HG03108 (cell line): ENCODE data around the gene ZNF275.
"Not testable (repeated sequence)": the region's sequence is repeated elsewhere in the genome, so short reads cannot be mapped to it uniquely, and the experiment has no call there.

Experiments
- ATAC-seq: cut with Tn5 transposase; IDR thresholded peaks from one replicate; pipeline ENCODE4 v1.9.1; 2021; ENCODE audit warnings: moderate library complexity; ENCODE audit not compliant: unreplicated experiment

The ZNF275 gene, protein sequence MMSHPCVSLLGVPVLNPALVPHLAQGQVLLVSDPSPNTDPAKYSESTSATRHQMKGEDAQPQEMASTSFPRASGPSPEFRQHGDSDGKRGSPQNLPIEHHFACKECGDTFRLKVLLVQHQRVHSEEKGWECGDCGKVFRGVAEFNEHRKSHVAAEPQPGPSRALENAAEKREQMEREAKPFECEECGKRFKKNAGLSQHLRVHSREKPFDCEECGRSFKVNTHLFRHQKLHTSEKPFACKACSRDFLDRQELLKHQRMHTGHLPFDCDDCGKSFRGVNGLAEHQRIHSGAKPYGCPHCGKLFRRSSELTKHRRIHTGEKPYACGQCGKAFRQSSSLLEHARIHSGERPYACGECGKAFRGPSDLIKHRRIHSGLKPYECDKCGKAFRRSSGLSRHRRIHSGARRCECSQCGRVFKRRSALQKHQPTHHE

DNA sequence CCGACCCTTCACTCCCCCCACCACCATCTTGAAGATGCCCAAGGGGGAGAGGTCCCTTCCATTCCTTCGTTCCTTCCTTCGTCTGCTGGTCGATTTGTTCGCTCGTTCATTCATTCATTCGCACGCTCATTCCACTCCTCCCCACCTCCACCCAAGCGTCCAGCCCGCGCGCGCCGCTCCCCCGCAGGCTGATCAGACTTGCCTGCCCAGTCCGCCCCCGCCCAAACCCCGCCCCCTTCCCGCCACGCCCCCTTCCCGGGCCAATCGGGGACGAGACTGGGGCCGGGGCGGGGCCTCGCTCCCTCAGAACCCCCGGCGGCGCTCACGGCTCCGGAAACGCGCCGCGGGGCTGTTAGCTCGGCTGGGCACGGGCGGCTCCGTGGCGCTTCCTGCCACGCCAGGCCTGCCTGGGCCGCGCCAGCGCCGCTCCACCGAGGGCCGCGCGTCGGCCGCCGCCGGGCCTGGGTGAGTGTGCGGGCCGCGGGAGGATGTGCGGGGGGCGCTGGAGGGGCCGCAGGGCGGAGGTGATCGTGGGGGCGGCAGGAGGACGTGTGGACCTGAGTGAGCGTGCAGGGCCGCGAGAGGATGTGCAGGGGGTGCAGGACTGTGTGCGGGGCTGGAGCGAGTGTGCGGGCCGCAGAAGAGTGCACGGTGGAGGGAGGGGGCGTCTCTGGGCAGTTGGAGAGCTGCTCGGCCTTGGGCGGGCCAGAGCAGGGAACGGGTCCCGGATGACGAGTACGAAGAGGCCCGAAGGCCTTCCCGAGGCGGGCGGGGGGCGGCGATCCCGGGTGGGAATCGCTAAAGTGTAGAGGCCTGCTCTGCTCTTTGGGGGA lies at the start of gene ZNF275:
ZNF275 (plus strand) TSS at position 333 of the 833 bp plus-strand sequence. CDS start 2,527 bp downstream, outside the sequence.
- ATAC-seq = peak; percentile 88

DNA sequence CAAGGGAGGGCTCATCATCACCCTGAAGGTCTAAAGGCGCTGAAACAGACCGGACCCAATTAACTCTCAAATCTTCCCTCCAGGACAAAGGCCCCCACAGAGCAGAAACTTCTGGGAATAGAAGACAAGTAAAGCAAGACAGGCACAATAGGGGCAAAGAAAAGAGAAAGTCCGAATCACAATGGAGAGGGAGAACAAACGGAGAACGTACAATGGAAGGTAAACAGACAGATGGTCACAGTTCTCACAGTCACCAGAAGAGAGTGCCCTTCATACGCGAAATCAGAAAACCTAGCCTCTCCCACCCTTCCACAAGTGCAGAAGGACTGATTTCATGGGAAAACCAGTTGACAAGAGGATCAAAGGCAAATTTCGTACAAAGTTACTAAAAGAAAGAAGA lies 48.3 kb upstream of the ZNF275 start:
- ATAC-seq = not testable (repeated sequence)

DNA sequence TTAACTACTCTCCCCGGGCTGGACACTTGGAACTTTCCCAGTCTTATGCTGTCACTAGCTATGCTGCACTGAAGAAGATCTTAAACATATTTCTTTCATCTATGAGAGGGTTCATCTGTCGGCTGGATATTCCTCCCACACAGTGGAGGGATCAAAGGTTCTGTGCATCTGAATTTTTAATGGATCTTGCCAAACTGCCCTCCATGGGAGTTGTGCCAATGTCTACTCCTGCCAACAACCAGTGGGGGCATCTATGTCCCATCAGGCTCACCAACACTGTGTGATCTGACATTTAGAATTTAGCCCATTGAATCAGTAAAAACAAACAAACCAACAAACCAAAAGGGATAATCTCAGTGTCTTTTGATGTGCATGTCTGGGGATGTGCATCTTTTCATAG lies 45.1 kb upstream of the ZNF275 start:
- not testable (repeated sequence) for ATAC-seq

DNA sequence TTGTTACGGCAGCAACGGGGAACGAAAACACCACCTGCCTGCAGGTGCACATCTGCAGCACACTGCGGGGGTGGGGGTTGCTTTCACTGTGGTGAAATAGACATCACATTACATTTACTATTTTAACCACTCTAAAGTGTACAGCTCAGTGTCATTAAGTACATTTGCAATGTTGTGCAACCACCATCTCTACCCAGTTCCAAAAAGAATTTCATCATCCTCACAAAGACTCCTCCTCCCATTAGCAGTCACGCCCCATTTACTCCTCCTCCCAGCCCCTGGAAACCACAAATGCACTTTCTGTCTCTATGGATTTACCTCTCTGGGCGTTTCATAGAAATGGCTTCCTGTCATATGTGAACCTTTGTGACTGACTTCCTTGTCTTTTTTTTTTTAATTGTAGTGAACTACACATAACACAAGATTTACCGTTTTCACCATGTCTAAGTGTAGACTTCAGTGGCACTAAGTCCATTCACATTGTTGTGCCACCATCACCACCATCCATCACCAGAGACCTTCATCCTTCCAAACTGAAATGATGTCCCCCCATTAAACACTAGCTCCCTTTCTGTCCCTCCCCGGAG lies 40.4 kb upstream of the ZNF275 start:
- ATAC-seq = not testable (repeated sequence)

DNA sequence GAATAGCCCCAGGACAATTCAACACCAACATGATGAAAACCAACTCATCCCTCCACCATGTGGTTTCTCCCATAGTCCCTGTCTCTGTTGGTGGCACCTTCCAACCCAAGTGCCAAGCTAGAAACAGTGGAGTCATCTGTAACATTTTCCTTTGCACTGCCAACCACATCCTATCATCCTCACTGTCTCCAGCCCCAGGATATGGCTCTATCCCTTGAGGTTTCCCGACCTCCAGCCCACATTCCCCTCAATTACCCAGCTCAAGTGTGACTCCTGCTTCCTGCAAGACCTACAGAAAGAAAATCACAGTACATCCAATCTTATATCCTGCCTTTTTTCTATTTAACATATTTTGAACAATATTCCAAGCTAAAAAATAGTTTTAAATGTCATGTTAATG lies 36.6 kb upstream of the ZNF275 start:
- no peak for ATAC-seq

DNA sequence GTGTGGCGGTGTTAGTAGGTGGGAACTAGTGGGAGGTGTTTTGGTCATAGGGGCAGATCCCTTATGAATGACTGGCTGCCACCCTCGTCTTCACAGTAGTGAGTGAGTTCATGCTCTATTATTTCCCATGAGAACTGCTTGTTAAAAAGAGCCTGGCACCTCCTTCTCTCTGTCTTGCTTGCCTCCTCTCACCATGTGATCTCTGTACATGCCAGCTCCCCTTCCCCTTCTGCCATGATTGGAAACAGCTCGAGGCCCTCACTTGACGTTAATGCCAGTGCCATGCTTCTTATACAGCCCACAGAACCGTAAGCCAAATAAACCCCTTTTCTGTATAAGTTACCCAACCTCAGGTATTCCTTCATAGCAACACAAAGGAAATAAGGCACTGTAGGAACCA lies 34.1 kb upstream of the ZNF275 start:
- no peak for ATAC-seq

DNA sequence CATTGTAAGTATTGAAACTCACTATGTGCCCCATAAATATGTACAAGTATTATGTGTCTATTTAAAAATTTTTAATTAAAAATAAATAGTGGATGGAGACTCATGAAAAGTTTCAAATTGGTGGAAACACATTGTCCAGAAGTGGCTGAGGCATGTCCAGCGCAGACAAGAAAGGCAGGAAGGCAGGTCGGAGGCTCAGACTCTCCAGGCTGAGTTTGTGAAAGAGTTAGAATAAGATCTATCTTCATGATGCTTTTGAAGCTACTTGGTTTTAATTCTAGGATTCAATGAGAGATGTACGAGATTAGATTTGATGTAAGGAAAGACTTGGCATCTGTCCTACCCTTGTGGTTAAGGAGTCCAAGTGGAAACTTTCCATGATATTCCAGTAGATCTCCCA lies 32.2 kb upstream of the ZNF275 start:
- ATAC-seq = no peak

DNA sequence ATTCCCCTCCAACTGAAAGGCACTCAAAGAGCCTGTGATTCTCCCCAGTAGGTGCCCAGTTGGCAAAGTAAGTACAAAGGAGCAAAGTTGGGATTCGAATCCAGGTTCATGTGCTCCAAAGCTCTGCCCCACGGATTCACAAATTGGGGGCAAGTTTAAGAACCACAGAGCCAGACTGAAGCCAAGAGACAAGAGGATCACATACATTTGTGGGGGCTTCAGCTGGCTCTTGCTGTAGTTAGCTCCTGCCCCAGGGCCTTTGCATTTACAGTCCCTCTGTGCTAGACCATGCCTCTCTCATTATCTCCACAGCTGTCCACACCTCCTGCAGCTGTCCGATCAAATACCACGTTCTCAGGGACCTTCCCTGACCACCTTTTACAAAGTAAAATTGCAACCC lies 31.2 kb upstream of the ZNF275 start:
- ATAC-seq = no peak

DNA sequence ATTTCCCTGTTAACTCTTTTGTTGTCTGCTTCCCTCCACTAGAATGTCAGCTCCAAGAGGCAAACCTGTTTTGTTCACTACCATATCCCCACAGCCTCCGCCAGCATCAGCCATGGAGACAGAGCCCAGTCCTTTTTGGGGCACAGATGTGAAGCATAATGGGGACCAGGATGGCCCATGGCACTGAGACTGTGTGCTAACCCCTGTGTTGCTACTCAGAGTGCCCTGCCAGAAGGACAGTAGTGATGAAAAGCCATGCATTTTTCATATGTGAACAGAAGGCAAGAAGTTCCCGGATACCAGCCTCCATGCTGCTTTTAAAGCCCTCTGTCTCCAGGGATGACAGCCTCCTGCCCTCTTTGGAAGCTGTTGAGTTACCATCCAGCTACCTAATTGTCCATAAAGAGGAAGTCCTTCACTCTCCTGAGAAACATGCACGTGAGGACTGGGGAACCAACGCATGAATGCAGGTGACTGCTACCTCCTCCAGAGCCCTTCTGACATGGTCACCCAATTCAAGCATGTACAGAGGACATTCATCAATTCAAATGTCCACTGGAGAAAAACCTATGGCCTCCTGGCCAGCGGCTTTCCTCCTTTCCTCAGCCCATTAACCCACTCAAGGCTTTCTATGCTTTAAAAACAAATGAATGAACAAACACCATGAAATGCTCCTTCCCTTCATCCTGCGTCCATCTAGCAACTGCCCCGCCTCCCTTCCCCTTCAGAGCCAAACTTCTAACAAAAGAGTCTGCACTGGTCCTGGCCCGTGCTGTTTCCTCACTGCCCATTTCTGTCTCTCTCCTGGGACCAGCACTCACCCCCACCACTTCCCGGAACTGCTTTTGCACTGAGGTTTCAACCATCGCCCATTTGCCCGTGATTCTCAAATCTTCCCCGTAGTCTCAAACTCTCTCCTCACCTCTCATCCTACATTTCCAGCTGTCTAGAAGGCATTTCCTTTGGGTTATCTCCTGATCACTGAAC lies 30.4 kb upstream of the ZNF275 start:
- ATAC-seq = no peak

DNA sequence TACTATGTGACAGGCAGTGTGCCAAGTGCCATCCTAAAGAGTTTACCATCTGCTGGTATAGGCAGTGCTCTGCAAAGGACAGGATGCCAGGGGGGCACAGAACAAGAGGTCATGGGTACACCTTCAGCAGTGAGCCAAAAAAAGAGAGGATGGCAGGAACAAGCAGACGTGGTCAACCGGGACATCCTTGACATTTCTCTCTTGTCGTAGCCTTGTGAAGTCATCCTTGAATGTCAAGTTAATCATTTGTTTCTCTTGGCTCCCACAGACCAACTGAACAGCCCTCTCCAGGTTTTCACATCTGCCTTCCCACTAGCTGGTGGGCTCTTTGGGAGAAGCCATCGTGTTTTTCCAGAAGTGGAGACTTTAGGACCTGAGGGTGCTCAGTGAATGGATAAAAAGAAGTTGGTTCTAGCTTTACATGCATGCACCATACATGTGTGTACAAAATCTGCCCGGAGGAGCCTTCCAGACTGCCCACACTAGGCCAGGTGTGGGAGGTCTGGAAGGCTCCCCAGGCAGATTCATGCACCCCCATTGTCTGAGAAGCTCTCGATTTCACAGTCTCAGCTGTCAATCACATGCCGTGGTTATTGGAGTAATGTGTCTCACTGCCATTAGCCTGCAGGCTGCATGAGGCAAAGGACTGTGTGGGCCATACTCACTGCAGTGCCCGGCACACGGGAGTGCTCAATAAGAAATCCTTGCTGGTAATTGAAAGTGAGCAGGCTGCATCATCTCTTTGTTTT lies 28.8 kb upstream of the ZNF275 start:
- no peak for ATAC-seq

DNA sequence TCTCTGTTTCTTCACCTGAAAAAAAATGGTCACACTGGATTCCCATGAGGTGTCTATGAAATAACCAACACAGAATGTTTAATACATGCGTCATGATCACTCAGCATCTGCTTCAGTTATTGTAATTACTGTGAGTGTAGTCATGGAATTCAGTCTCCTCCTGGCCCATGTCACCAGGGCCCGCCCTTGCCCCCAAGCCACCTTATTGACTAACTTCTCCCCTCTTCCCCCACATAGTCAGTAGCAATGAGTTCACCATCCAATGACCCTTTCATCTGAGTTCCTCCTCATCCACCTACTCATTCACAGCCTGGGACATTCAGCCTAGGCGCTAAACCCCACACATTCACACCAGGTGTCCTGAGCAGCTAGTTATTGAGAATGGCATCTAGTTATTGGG lies 28.0 kb upstream of the ZNF275 start:
- no peak for ATAC-seq

DNA sequence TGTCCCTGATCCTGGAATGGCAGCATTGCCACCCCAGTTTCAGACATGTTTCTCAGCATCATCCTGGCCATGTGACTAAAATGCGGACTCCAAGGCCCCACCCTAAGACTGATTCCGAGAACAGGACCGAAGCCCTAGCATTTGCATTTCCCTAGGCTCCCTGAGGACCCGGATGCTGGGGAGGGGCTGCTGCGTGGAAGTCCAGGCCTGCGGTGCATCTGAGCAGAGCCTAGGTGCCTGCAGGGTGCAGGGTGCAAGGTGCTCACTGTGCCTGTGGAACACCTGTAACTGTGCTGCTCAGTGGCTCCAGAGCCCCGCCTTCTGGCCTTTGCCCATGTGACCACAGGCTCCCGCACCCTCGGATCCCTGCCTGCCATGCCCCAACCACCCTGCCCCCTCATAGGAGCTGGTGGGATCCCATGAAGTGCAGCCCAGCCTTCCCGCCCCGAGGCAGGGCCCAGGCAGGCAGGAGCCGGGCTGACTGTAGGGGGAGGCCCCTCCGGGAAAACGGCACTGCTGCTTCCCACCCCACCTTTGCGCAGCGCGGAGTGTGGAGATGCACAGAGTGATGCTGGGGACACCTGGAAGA lies 27.3 kb upstream of the ZNF275 start:
- no peak for ATAC-seq

DNA sequence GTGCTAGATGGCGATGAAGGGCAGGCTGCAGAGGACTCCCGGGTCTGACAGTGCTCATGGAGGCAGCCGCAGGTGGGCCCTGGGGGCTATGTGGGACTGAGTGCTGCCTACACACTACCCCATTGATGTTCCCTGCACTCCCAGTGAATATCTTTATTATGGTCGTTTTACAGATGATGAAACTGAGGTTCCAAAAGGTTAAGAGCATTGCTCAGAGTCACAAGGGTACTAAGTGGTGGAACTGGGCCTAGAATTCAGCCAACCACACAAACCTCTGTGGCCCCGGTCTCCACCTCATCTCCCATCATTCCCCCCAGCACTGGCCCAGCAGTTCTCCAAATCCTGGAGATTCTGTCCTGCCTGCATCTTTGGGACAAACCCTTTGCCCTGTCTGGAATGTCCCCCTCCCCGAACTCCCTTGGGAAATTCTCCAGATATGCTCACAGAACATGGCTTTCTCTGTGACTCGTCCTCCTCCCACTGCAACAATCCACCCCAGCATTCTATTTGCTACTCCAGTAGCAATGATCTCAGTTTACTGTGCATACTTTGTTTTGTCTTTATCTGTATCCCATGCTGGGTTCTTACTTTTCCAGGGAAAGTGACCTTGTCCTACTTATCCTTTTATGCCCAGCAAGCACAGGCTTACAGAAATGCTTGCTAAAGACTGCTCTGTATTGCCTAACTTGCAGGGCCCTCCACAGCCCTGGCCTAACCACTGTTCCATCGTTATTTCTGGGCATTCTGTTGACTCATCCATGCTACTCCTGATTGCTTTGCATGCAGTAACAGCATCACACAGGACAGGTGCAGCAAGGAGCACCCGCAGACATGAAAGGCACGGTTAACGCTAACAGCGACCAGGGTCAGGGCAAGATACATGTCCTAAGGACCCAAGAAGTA lies 26.4 kb upstream of the ZNF275 start:
- no peak for ATAC-seq

DNA sequence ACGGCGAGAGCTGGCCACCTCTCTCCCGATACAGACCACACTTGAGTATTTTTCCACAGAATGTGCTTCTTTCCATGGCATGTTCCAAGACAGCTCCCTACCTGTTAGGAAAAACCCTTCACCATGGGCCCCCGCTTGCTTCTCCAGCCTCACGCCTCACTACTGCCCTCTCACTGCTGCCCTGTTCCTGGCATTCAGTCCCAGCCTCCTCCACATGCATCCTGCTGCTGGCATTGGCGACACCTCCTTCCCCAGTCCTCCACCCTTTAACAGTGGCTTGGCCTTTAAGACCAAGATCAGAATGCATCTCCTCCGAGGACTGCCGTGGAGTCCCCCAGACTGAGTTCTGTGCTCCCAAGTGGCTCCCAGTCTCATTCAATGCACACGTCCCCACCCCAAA lies 23.1 kb upstream of the ZNF275 start:
- no peak for ATAC-seq

DNA sequence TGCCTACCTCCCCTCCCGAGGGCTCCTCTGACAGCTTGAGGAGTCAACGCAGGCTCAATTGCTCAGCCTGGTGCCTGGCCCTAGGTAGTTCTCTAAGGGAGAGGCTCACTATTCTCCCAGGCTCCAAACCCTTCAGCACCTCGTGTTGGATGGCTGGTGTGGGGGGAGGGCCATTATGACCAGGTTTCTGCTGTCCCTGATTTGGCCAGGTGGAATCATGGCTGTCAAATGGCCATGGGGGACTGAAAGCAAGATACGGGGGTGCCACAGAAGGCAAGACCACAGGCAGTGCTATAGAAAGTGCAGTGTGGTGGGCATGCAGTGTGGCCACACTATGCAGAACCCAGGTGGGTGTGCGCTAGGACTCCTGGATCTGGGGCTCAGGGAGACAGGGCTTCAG lies 21.9 kb upstream of the ZNF275 start:
- no peak for ATAC-seq

DNA sequence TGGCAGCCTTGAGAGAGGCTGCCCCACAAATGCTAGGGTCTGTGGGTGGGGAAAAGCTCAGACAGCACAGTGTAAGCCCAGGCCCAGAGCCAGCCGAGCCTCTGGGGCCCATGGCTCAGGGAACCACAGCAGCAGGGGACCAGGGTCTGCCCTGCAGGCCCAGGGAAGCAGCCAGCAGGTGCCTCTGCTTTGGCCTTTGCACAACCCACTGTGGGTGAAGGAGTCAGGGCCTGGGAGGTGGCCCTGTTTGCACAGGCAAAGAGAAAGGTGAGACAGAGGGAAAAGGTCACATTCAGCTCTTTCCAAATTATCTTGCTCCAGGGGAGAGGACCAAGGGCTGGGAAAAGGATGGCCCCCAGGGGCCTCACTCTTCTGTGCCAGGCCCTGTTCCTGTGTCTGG lies 21.1 kb upstream of the ZNF275 start:
- ATAC-seq = no peak

DNA sequence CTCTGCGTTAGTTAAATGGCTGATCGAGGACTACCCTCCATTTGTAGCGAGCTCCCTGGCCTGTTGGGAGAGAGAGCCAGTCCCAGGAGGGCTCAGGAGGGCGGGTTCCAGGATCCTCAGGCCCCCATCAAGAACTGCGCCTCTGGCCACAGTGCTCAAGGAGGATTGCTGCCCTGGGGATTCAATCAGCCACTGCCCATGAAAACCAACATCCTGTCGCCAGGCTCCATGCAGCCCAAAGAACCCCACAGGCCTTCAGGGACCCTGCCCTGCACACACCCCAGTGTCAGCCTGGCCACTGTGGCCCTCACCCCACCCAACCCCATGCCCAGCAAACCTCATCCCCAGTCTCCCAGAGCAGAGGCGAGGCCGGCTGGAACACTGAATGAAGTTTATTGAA lies 16.6 kb upstream of the ZNF275 start:
- ATAC-seq = no peak

DNA sequence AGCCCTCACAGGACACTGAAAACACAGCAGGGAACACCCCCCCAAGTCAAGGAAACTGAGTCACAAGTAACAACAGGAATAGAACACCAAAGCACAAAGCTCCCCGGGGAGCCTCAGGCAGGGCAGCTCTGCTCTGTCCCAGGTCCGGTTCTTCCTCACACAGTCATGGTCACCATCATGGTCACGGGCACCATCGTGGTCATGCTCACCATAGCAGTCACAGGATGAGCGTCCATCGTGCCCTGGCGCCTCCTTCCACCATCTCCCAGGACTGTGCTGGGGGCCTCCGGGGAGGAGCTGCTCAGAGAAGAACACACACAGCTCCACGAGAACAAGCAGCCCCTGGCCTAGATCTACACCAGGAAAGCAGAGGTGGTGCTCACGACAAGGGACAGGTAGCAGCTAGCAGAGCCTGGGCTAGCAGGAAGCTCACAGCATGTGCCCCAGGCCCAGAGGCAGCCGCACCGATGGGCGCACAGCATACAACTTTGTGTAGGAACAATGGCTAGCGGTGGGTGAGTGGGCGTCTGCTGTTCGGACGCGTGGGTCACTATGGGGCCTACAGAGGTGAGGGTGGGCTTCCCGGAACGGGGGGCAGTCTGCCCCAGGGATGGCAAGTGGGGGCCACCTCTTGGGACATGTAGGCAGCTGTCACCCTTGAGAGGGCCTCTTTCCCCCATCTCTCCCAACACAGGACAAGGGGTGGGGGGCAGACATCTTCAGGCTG lies 15.8 kb upstream of the ZNF275 start:
- no peak for ATAC-seq
